ENCODE measurements around the gene GMIP.
"Not testable (repeated sequence)": the region's sequence is repeated elsewhere in the genome, so short reads cannot be mapped to it uniquely, and the experiment has no call there.

- TF ChIP-seq CTCF, POLR2A (IDR thresholded peaks at IDR 0.05): not testable (repeated sequence)
Observed at GRCh38 chr19:19665420-19665948, 22.0 kb upstream of the GMIP start.
